ENCODE data around the gene TATDN2. TPM values are rescaled to one million over a fixed set of nuclear protein-coding genes. Genes with fewer than 3 reads are reported as not detected.

The TATDN2 gene
- polyA plus RNA-seq, 2 of the 4 experiments (the other 2 are of a cell fraction), result 22.4 to 34.9 TPM

DNA sequence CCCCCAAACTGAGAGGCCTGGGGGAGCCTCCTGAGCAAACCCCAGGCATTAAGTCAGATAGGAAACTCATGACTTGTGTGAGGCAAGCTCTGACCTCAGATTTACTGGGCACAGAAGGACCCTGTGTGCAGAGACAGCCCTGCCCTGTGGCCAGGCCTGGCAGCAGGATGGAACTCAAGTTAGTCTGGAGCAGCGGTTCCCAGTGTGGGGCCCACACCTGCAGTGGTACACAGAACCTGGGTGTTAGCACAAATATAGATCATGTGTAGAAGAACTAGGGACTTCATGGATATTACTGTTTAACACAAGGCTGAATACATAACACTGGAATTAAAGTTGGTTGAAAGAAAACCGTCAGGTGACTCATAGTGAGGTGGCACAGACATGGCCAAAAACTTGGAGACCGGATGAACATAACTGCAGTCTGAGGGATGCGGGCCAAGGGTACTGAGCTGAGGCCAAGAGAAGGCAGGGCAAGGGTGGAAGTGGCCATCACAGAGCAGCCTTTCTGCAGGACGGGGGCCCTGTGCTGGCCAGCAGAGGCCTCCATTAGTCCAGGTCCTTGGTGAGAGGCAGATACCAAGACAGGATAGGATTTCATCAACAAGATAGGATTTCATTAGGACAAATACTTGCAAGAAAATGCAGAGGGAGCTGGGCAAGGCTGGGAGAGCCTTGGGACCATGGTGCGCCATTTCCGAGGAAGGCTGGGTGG, 42.7 kb upstream of the TATDN2 start:
- Histone ChIP-seq H3K4me1 (peaks cover 58% of the 10 kb centered on the region), H3K4me2 (peak overlapping the region; percentile 75), H3K4me3 (no peak overlapping the region), H3K27ac (peak overlapping the region; percentile 83 to 89), H3K9me3 (no peaks in the 10 kb centered on the region)
- ChIA-PET POLR2A (interaction anchor here (1.0 to 3.8 kb wide), 3 partner anchors 13 to 64 kb away, joined by 4 to 43 read pairs (median 13); partner anchors contain the start of gene VHL), CTCF (interaction anchor here (0.5 to 7.8 kb wide), 10 partner anchors 8 to 83 kb away, joined by 3 to 88 read pairs (median 4); partner anchors contain the start of gene IRAK2)
- ATAC-seq (peak; percentile 84 to 88), FAIRE-seq (no peak), DNase-seq (ENCODE audit: low read depth in 1 of 2, low spot score in 1 of 2) (peak; percentile 82 to 83)
- 27% methylated on average over 7 of the region's 7 CpGs for WGBS (ENCODE audit: missing lambda C conversion rate)
- TF ChIP-seq KDM1A (IDR thresholded peaks at IDR 0.05; ENCODE audit: low read depth) (no peak), ZSCAN20 (CRISPR knock-in tag; IDR thresholded peaks at IDR 0.05) (no peak), E2F6 (IDR thresholded peaks at IDR 0.05; ENCODE audit: borderline replicate concordance, low read depth) (no peak), ZC3H11A (IDR thresholded peaks at IDR 0.05) (no peak), EHF (CRISPR knock-in tag; IDR thresholded peaks at IDR 0.05) (no peak), NR3C1 (IDR thresholded peaks at IDR 0.05) (no peak), POLR2A (IDR thresholded peaks at IDR 0.05; ENCODE audit: low read length) (no peak), BHLHE40 (IDR thresholded peaks at IDR 0.05; ENCODE audit: low read depth, low read length) (no peak), JUN (IDR thresholded peaks at IDR 0.05) (peak; percentile 70 to 85; a peak in 4 of 5 replicates), HOXB13 (CRISPR knock-in tag; IDR thresholded peaks at IDR 0.05; ENCODE audit: low read depth) (no peak), HOXB5 (CRISPR knock-in tag; IDR thresholded peaks at IDR 0.05) (no peak), HDAC2 (IDR thresholded peaks at IDR 0.05) (no peak), PBX3 (IDR thresholded peaks at IDR 0.05) (no peak; the same call in 1 of the 2 replicates), NFE2L2 (conservative IDR thresholded peaks at IDR 0.05; ENCODE audit: low read length) (no peak), FOSB (CRISPR knock-in tag; IDR thresholded peaks at IDR 0.05) (no peak), CHD2 (IDR thresholded peaks at IDR 0.05; ENCODE audit: low read length, partially characterized antibody) (no peak), RAD21 (conservative IDR thresholded peaks at IDR 0.05 in 1 of 2, IDR thresholded peaks at IDR 0.05 in 1 of 2) (0 out of 5 replicates have a peak, but pooled peaks of 1 of the 2 experiments have one; percentile 18), HES2 (IDR thresholded peaks at IDR 0.05) (no peak), TP53 (CRISPR knock-in tag; IDR thresholded peaks at IDR 0.05) (no peak), SMC3 (IDR thresholded peaks at IDR 0.05) (peak; percentile 36; the same call in 2 of the 3 replicates), ELK1 (IDR thresholded peaks at IDR 0.05; ENCODE audit: low read depth, low read length) (no peak), CEBPB (IDR thresholded peaks at IDR 0.05) (peak; percentile 35 to 59; a peak in 1 of 4 replicates), NPAS2 (CRISPR knock-in tag; IDR thresholded peaks at IDR 0.05; ENCODE audit: borderline replicate concordance) (no peak), HMGXB4 (CRISPR knock-in tag; IDR thresholded peaks at IDR 0.05; ENCODE audit: borderline replicate concordance) (no peak), MAZ (IDR thresholded peaks at IDR 0.05; ENCODE audit: borderline replicate concordance, low read depth, low read length) (no peak), GATA3 (IDR thresholded peaks at IDR 0.05; ENCODE audit: borderline replicate concordance) (peak; percentile 72; the same call in 1 of the 2 replicates), FOXS1 (CRISPR knock-in tag; IDR thresholded peaks at IDR 0.05) (no peak; the same call in 1 of the 2 replicates), CBX8 (IDR thresholded peaks at IDR 0.05) (no peak), HEYL (CRISPR knock-in tag; IDR thresholded peaks at IDR 0.05) (no peak), RCOR1 (IDR thresholded peaks at IDR 0.05; ENCODE audit: low read depth, low read length) (no peak), CHD4 (IDR thresholded peaks at IDR 0.05; ENCODE audit: borderline replicate concordance) (no peak), PHF8 (IDR thresholded peaks at IDR 0.05; ENCODE audit: borderline replicate concordance, low read depth) (no peak), RARB (CRISPR knock-in tag; IDR thresholded peaks at IDR 0.05) (no peak), MYC (IDR thresholded peaks at IDR 0.05; ENCODE audit: borderline replicate concordance, low read length) (no peak), CBX2 (IDR thresholded peaks at IDR 0.05; ENCODE audit: borderline replicate concordance, low read depth) (no peak), ESRRA (IDR thresholded peaks at IDR 0.05; ENCODE audit: borderline replicate concordance, low read length) (no peak)
- TF ChIP-seq, protein P1, sequence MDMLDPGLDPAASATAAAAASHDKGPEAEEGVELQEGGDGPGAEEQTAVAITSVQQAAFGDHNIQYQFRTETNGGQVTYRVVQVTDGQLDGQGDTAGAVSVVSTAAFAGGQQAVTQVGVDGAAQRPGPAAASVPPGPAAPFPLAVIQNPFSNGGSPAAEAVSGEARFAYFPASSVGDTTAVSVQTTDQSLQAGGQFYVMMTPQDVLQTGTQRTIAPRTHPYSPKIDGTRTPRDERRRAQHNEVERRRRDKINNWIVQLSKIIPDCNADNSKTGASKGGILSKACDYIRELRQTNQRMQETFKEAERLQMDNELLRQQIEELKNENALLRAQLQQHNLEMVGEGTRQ (IDR thresholded peaks at IDR 0.05), result peak; percentile 39; the same call in 1 of the 2 replicates
